ENCODE measurements around the gene SMAD3.

- TF ChIP-seq EZH2 (IDR thresholded peaks at IDR 0.05; ENCODE audit: low read depth) (no peak), CTCF (conservative IDR thresholded peaks at IDR 0.05) (no peak)
Observed at GRCh38 chr15:67142767-67143100, 77.3 kb downstream of the SMAD3 start.

Data from PC-9 (cell line).